GM04503 (cell line): ENCODE measurements around the gene FDXR.

ENCODE experiments used
- DNase-seq: peaks from one replicate; pipeline ENCODE4 v3.0.0-alpha.2; 2012; ENCODE audit warnings: low read depth

FDXR gene

DNA sequence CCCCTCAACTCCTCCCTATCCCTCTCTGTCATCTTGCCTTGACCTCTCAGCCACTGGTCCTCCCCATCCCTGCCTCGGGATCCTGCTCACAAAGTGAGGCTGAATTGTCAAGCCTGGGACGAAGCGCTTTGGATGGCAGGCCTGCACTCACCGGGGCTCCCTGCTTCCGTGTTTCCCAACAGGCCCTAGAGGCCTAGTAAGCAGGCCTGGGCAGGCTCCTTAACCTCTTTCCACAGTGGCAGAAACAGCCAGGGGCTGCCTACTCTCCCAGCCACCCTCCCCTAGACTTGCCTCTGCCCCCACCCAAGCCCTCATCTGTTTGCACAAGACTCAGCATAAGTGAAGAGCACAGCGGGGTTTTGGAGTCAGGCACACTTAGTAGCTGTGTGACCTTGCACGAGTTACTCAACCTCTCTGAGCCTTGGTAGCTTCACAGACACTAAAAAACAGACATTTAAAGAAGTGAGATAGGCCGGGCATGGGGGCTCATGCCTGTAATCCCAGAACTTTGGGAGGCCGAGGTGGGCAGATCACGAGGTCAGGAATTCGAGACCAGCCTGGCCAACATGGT, 25.7 kb upstream of the FDXR start:
- no peak for DNase-seq

DNA sequence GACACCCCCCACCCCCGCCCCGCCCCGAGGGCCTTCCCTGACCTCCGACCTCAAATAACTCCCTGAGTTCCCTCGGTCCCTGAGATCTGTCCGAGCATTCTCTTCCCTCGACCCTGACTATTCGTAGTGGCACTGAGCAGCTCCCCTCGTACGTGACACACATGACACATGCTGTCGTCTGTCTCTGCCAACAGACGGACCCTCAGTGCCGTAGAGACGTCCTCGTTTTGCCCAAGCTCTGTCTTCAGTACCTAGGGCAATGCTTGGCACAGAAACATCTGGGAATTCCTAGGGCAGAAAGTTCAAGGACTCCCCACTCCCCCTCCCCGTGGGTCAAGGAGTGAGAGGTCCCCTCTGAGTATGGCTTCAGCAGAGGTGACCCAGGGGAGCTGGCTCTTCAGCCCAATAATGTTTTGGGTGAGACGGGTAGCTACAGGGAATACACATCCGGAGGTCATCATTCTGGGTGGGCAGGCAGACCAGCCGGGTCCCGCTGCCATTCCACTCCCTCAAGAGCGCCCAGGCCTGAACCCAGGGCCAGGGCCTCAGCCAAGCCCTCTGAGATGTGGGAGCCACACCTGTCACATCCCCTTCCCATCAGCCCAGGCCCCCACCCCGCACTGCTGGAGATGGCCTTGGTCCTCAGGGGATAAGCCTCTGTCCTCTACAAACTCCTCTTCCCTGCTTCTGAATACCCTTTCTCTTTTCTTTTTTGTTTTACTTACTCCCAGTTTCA, 21.3 kb upstream of the FDXR start:
- DNase-seq: no peak

DNA sequence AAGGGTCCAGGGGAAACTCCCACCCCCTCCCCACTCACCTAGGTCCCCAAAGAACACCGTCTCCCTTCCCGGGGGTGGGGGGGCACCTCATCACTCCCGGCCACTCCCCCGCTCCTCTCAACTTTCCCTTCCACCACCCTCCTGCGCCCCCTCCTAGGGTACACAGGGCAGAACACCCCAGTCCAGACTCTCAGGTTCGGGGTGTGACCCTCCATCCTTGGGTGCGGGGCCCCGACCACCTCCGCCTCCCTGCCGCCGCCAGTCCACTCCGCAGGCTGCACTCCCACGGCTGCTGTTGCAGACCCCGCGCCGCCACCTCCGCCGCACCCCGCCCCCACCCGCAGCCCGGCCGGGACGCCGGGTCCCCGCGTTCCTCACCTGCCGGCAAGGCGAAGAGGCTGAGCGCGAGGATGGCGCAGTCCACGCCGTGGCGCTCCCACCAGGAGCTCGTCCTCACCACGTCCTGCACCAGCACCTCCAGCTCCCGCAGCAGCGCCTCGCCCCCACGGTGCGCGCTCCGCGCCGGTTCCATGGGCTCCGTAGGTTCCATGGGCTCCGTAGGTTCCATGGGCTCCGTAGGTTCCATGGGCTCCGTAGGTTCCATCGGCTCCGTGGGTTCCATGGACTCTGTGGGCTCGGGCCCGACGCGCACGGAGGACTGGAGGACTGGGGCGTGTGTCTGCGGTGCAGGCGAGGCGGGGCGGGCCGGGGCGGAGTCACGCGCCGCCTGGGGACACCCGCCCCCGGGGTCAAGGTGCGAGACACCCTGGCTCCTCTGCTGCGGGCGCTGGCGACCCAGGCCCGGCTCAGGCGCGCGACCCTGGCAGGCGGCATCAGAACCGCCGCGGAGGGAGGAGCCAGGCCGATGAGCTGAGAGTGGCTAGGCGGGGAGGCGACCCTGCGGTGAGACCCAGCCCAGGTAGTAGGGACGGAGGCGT, 20.4 kb upstream of the FDXR start, which contains the start of gene FADS6:
FADS6 (minus strand) TSS at position 660 of the 938 bp plus-strand sequence; CDS start at position 622, 38 bp downstream.
- DNase-seq: no peak

DNA sequence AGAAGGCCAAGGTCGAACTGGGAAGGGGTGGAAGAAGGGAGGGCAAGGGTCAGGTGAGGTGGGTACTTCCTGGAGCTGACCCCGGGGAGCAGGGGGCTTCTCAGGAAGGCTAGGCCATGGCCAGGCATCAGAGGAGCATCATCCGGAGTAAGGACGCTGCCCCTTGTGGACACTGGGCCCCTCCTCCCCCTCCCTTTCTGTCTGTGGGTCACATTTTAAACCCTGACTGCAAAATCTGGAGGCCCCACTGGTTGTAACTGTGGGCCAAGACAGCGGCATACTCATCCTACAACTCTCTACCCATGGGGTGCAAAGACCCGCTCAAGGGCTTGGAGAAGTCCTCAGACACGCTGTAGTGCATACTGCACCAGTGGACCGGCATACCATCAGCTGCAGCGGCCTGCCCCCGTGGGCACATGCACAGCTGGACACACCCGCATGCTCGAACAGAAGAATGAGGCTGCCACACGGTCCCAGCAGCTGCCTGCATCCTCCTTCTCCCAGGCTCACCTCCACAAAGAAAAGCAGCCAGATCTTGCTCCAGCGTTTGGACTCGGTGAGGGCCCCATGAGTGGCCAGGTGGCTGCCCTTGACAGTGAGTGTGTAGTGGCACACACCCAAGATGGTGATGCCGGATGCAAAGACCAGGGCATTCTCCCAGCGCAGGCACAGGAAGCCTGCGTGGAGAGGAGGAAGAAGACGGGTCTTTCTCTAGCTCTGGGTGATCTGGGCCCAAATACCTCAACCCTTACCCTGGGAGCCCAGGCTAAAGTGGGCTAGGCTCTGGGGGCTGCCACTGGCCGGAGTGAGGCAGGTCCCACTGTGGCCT, 19.4 kb upstream of the FDXR start:
- no peak for DNase-seq

DNA sequence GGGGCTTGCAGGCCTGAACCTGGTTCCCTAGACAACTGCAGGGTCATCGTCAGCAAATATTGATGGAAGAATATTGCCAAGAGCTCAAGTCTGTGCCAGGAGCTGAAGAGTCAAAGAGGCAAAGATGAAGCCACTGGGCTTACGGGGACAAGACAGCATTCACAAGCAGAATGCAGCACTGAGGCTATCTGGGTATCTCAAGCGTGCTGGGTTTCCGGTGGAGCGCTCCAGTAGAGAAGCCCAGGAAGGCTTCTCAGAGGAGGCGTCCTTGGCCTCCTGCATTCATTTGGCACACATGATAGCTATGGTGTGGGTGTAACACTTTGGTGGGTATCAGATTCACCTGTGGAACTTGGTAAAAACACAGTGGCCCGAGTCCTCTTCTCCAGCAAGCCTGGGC, 17.8 kb upstream of the FDXR start:
- no peak for DNase-seq

DNA sequence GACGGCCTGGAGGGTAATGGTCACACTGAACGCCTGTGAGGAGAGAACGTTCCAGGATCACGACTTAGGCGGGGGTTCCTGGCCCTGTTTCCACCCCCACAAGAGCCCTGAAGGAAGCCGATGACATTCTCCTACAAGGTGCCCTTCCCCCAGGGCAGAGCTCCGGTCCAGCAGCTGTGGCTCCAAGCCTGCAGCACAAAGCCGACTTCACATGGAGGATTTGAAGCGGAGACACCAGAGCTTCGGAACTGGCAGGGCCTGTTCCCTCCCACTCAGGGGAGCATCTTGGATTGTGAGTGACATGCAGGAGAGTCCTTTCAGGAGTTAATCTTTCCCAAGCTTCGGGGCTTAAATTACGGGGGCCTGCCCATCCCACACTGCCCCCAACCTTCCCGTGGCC, 15.7 kb upstream of the FDXR start:
- no peak for DNase-seq

DNA sequence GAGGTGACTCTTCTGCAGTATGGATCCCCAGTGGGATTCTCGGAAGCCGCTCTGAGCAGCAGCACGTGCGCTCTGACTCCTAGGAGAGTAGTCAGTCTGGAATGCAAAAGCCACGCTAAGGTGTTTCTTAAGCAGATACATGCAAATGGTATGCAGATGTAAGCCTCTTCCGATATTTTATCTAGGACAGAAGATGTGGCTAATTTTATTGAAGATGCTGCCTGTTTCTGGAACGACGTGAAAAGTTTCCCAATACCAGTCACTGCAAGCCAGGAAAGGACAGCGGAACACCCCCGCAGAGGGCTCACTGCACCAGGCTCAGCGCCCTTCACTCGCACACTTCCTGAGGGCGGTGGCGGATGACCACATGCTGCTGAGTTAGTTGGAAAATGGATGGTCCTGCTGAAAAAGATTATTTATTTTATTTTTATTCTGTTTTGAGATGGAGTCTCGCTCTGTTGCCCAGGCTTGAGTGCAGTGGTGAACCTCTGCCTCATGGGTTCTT, 10.5 kb upstream of the FDXR start:
- no peak for DNase-seq

DNA sequence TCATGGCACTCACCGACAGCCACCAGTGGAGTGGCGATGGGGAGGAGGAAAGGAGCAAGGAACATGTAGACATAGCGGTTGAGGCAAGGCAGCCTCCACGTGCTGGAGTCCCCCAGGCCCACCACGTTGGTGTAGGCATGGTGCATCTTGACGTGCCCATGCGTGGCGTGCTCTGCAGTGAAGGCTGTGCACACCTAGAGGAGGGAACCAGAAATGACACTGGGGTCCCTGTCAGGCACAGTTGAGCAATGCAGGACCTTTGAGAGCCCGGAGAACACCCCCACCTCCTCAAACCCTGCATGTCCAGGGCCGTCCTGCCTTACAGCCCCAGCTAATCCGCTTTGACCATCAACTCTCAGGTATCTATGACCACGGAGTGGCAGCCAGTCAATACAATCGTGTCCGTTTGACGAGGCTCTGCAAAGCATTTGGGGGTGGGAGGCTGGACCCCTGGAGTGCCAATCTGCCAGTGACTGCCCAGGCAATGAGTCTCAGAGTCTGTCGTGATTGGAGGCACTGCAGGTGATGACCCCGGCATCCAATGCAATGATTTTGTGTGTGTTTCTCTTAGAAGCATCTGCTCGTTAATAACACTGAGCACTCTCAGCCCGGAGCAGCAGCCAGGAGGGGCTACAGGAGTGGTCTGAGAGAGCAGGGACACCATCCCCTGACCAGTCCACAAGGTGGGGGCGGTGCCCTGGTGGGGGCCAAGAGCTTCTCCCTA, 9.9 kb upstream of the FDXR start:
- no peak for DNase-seq

DNA sequence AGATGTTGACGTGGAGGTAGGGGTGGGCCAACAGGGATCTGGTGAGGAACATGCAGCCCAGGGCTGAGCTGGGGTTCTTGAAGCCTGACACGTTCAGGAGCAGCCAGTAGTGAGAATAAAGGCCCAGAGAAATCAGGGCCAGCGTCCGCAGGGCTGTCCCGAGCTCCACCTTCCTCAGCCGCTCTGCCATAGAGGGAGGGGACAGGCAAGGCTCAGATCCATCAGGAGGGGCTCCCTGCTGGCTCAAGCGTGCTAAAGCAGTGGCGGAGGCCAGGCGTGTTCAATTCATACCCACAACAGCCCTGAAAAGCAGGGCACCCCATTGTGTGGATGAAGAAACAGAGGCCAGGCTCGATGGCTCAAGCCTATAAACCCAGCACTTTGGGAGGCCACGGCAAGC, 8.3 kb upstream of the FDXR start:
- DNase-seq: no peak

DNA sequence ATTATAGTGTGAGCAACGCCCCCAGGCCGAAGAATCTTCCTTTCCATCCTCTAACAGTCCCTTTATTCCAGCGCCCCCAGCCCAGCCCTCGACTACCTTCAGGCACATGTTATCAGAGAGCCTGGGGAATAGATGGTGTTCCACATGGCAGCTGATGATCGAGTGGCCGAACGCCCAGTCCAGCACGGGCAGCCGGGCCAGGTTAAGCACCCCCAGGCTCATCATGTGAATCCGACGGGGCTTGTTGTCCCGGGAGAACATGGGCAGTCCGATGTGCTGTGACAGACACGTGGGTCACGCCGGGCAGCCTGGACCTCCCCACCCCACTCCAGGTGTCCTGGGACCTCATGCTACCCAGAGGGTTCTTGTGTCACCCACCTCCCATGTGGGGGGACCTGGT, 6.5 kb upstream of the FDXR start:
- DNase-seq: no peak

DNA sequence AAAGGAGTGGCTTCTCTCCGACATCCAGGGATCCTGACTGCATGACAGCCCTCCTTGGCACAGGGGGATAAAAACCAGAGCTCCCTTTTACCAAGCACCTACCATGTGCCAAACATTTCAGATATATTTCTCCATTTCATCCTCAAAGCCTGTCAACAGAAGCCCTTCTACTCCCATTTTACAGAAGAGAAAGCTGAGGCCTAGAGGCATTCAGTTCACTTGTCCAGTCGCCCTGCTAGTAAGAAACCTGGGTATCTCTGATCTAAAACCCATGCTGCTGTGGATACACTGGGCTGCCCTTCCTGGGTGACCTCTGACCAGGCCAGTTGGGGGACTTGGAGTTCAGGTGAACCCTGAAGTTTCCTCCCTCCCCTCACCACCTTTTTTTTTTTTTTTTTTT, 5.9 kb upstream of the FDXR start:
- DNase-seq: no peak

DNA sequence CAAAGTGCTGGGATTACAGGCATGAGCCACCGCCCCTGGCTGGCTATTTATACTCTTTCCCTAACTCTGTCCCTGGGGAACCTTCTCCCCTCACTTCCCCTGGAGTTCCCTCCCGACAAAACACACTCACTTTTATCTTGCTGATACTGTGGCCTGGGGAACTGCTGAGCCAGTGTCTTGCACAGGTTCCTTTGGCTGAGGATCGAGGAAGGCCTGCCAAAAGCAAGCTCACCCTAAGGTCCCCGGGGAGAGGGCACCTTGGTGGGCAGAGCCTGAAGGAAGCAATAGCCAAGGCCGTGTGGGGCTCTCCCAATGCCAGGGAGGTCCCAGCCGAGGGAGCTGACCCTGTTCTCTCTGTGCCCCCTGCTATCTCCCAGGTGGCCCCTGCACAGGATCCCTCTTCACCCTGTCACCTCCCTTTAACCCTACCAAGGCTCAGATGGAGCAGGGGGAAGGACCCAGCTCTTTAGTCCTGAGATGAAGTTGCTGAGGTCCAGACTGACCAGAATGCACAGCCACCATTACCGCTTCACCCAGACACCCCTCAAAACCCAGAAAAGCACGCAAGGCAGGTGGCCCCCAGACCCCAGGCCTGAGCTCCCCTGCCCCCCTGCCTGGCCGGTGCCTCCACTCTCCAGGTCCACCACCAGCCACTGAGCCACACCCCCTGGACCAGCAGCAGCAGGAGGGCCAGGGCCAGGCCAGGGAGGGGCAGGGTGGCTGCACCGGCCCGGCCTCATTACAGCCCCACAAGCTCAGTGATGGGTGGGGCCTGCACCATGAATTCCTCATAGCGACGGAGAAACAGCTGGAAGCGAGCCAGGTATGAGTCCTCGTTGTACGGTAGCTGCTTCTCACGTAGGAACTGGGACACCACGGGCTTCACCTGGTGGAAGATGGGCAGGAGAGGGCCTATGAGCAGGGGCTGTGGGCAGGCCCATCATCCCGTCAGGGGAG, 5.1 kb upstream of the FDXR start:
- no peak for DNase-seq

DNA sequence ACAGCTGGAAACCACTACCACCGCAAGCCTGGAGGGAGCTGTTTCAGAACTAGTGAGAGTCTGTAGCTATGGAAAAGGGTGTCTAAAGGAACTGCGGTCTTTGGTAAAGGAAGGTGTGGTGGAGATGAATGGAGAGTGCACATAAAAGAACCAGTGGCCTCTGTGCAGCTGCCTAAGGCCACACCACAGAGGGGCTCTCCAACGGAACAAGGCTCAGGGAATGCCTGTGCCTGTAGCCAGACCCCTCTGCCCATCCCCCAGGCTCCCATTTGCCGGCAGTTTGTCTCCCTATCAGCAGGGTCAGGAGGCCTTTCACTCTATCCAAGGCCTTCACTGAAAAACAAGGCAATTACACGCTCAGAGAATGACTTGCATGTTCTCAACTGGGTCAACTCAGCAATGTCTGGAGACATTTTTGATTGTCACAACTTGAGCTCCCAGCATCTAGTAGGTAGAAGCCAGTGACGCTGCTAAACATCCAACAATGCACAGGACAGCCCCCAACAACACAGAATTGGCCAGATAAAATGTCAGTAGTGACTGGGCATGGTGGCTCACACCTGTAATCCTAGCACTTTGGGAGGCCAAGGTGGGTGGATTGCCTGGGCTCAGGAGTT, 3.3 kb upstream of the FDXR start:
- DNase-seq: no peak

DNA sequence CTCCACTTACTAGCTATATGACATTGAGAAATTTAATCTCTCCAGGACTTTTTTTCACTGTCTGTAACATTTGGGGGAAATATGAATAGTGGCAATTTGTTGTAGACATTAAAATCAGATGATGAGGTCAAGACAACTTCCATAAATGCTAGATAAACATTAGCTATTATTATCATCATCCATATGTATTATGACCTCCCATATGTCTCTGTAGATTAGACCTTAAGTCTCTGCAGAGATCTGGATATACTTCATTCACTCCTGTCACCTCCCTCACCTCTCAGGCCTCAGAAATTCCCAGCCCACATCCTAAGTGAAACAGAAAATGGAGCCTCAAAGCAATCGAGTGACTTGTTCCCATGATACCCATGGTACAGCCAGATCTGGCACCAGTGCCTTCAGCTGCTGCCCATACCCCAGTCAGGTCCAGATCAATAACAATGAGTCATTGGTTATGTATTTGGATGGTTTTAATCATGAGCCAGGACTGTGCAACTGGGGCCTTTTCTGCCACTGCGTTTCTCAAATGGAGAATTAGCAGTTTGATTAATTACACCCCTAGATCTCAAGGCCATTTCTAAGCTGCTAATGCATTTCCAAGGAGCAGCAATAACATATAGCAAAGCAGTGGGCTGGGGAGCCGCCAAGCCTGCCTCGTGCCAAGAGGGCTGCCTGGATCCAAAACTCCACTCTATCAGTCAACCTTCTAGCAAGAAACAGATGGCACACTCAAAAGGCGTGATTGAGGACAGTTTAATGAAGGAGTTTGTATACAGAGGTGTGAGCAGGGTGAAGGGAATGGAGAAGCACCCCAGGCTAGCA, 2.6 kb upstream of the FDXR start:
- no peak for DNase-seq

DNA sequence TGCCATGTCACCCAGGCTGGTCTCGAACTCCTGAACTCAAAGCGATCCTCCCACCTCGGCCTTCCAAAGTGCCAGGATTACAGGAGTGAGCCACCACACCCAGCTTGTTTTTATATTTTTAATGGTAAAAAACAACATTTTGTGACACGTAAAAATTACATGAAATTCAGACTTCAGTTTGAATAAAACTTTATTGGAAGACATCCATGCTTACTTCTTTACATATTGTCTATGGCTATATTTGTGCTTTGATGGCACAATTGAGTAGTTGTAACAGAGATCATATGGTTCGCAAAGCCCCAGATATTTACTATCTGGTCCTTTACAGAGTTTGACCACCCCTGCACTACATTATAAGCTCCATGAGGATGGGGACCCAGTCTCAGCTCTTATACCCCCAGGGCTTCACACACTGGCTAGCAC, 1.8 kb upstream of the FDXR start:
- DNase-seq: no peak

DNA sequence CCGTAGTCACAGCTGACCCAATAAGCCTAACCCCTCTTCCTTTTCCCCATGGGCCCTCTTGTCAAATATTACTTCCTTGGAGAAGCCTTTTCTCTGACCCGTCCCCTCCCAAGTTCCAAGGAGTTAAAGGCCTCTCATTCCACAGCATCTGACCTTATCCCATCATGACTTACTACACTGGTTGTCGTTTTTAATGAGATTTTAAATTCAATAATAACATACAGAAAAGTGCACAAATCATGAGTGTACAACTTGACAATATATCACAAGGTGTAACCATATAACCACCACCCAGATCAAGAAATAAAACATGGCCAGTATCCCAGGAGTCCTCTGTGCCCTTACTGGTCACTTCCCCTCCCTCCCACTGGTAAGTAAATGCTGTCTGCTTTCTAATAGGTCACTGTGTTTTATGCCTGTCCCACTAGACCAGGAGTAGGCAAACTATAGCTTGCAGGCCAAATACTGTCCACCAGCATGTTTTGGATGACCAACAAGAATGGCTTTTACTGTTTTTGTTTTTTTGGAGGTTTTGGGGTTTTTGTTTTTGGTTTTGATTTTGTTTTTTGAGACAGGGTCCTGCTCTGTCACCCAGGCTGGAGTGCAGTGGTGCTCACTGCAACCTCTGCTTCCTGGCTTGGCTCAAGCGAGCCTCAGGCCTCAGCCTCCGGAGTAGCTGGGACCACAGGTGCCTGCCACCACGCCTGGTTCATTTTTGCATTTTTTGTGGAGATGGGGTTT, 1.2 kb upstream of the FDXR start:
- DNase-seq: no peak

DNA sequence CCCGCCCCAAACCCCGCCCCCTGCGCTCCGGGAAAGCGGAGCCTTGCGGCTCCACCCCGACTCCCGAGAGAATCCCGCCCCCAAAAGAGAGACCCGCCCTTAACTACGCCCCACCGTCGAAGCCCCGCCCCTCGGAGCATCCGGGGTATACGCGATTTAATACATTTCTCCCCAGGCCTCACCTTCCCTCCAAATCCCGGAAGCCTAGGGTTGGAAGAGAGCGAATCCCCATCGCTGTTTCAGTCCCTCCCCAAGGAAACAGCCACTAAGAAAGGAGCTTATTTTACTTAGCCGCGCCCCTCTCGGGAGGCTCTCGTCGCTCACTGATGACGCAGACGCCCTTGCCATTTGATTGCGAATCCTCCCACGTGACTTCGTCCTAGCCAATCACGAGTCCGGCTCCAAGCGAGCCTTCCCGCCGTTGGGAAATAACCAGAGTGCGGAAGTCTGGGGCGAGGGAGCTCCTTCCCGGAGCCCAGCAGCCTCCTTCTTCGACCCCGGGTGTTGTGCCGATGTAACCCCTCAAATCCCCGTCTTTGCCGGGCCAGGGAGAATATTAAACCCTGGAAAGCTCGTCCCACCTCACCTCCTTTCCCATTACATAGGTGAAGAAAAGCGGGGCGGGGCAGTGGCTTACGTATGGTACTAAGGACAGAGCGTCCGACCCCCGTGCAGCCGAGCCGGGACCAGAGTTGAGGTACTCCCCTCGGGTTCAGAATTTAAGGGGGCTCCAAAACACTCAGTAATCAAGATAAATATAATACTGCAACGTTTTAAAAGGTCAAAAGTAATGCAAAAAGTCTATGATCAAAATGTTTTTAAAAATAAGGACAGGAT, 461 bp upstream of the FDXR start:
- DNase-seq: peak; percentile 98
